Measurements from ENCODE around the gene MED12L.

Gene MED12L

DNA sequence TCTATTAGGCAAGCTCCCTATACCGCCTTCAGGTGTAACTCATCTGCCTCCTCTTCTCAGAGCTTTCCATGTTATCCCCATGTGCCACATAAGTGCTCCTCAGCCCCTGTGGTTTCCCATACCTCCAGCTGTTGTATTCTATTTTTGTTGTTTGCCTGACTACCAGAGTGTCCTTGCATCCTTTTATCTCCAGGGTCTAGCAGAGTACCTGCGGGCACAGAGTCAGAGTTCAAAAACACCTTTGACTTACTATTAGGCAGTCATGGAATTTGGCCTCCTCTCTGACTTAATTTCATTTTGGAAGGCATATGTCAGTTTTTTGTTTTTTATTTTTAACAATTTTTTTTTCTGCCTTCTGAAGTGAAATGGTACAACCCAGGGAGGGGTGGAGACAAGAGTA, 224.1 kb downstream of the MED12L start:
- no peak overlapping the region for H3K4me3 ChIP-seq (ENCODE audit: low read depth in 1 of 2, low read length in 2 of 2)
- H3K27me3 ChIP-seq (ENCODE audit: control insufficient read depth in 1 of 2, insufficient read depth in 2 of 2, low read length in 2 of 2), result no peaks in the 10 kb centered on the region
- no peaks in the 10 kb centered on the region for H3K36me3 ChIP-seq (ENCODE audit: insufficient read depth, low read length)
- no peak overlapping the region for H3K27ac ChIP-seq (ENCODE audit: low read depth, low read length)
- H3K9me3 ChIP-seq (ENCODE audit: low read length), result no peaks in the 10 kb centered on the region
- no peak overlapping the region for H3K9ac ChIP-seq (ENCODE audit: low read length)
- no peaks in the 10 kb centered on the region for H3K4me1 ChIP-seq (ENCODE audit: insufficient read depth, low read length)

DNA sequence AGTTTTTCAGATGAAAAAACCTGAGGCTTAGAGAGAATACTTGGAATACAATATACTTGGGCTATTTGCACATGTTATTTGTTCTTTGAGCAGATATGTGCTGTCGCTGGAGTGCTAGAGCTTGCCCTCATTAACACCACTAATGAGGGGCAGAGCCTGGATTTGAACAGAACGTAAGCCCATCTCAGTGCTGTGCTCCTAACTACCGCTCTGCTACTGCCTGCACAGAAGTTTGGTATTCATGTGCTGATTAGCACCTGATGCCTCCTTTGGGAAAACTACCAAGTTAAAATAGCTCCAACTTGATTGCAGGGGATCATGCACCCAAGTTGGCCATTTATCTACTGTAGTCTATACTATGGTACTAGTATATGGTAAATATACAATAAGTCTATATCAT, 227.5 kb downstream of the MED12L start:
- no peak overlapping the region for H3K27ac ChIP-seq (ENCODE audit: low read depth, low read length)
- H3K27me3 ChIP-seq (ENCODE audit: control insufficient read depth in 1 of 2, insufficient read depth in 2 of 2, low read length in 2 of 2), result no peaks in the 10 kb centered on the region
- no peaks in the 10 kb centered on the region for H3K4me1 ChIP-seq (ENCODE audit: insufficient read depth, low read length)
- H3K36me3 ChIP-seq (ENCODE audit: insufficient read depth, low read length), result no peaks in the 10 kb centered on the region
- H3K9ac ChIP-seq (ENCODE audit: low read length), result no peak overlapping the region
- no peaks in the 10 kb centered on the region for H3K9me3 ChIP-seq (ENCODE audit: low read length)
- H3K4me3 ChIP-seq (ENCODE audit: low read depth in 1 of 2, low read length in 2 of 2), result no peak overlapping the region

DNA sequence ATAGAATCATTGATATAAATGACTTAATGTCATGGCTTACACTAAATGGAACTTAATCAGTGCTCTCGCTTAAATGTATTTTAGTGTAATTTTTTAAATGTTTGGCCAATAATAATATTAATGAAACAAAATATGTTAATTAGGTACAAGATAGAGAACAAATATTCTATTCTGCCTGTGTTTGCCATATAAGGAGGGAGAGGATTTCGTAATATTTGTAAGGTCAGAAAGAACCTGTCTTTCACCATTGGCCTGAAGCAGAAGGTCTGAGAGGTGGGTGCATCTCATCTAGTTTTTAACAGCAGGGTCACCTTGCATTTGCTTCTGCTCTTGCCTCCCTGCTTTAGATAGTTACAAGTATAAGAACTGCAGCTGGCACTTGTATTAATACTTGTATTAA, 228.7 kb downstream of the MED12L start:
- no peak overlapping the region for H3K4me3 ChIP-seq (ENCODE audit: low read depth in 1 of 2, low read length in 2 of 2)
- H3K9ac ChIP-seq (ENCODE audit: low read length), result no peak overlapping the region
- H3K27me3 ChIP-seq (ENCODE audit: control insufficient read depth in 1 of 2, insufficient read depth in 2 of 2, low read length in 2 of 2), result no peaks in the 10 kb centered on the region
- no peak overlapping the region for H3K27ac ChIP-seq (ENCODE audit: low read depth, low read length)
- no peaks in the 10 kb centered on the region for H3K4me1 ChIP-seq (ENCODE audit: insufficient read depth, low read length)
- H3K9me3 ChIP-seq (ENCODE audit: low read length), result no peaks in the 10 kb centered on the region
- no peaks in the 10 kb centered on the region for H3K36me3 ChIP-seq (ENCODE audit: insufficient read depth, low read length)

DNA sequence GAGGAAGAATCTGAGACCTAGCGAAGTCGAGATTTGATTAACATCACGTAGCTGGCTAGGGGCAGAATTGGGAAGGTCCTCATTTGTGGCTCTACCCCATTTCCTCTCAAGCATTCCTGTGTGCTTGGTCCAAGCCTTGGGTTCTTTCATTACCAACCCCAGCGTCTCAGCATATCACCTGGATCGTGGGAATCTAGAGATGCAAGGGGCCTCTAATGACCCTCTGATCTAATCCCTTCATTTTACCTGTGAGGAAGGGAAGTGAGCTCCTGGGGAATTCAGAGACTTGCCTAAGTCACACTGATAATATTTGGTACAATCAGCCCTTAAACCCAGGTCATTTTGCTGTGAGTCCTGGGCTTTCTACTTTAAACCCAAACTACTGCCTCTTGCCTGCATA, 229.1 kb downstream of the MED12L start:
- no peaks in the 10 kb centered on the region for H3K27me3 ChIP-seq (ENCODE audit: control insufficient read depth in 1 of 2, insufficient read depth in 2 of 2, low read length in 2 of 2)
- no peaks in the 10 kb centered on the region for H3K36me3 ChIP-seq (ENCODE audit: insufficient read depth, low read length)
- H3K27ac ChIP-seq (ENCODE audit: low read depth, low read length), result no peak overlapping the region
- no peak overlapping the region for H3K9ac ChIP-seq (ENCODE audit: low read length)
- H3K4me1 ChIP-seq (ENCODE audit: insufficient read depth, low read length), result no peaks in the 10 kb centered on the region
- no peaks in the 10 kb centered on the region for H3K9me3 ChIP-seq (ENCODE audit: low read length)
- H3K4me3 ChIP-seq (ENCODE audit: low read depth in 1 of 2, low read length in 2 of 2), result no peak overlapping the region

DNA sequence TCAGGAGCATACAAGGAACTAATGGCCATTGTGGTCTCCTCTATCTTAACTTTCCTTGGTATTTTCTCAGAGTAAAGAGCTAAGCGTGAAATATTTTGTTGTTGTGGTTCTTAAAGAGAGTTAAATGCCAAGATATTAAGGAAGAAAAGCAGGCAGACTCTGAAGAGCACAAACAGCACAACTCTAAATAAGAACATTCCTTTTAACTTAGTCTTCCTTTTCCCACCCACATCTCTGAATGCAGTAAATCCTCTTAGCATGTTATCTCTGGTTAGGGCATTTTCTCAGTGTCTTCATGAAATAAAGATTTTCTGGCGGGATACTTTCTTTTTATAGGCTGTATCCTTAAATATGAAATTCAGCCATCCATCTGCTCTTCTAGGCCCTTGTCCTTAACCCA, 229.7 kb downstream of the MED12L start:
- Histone ChIP-seq H3K36me3 (ENCODE audit: insufficient read depth, low read length) (no peaks in the 10 kb centered on the region), H3K9ac (ENCODE audit: low read length) (no peak overlapping the region), H3K27ac (ENCODE audit: low read depth, low read length) (no peak overlapping the region), H3K27me3 (ENCODE audit: control insufficient read depth in 1 of 2, insufficient read depth in 2 of 2, low read length in 2 of 2) (no peaks in the 10 kb centered on the region), H3K9me3 (ENCODE audit: low read length) (no peaks in the 10 kb centered on the region), H3K4me3 (ENCODE audit: low read depth in 1 of 2, low read length in 2 of 2) (no peak overlapping the region), H3K4me1 (ENCODE audit: insufficient read depth, low read length) (no peaks in the 10 kb centered on the region)

DNA sequence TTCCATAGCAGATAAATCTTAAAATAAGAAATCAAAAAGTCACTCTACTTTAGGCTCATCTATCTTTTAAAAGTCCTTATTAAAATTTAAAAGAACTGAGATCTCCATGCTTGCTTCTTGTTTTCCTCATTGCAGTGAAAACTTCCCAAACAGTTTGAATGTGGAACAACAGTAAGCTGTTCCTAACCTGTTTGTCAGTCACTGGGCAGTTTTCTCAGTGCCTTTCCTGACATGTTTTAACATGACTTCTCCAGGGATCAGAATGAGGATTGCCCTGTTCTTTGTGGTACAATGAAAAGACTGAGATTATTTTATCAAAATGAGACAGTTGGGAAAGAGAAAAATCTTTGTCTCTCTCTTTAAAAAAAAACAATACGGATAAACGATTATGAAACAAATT, 230.4 kb downstream of the MED12L start:
- Histone ChIP-seq H3K4me1 (ENCODE audit: insufficient read depth, low read length) (no peaks in the 10 kb centered on the region), H3K9me3 (ENCODE audit: low read length) (no peaks in the 10 kb centered on the region), H3K27me3 (ENCODE audit: control insufficient read depth in 1 of 2, insufficient read depth in 2 of 2, low read length in 2 of 2) (no peaks in the 10 kb centered on the region), H3K9ac (ENCODE audit: low read length) (no peak overlapping the region), H3K36me3 (ENCODE audit: insufficient read depth, low read length) (no peaks in the 10 kb centered on the region), H3K4me3 (ENCODE audit: low read depth in 1 of 2, low read length in 2 of 2) (no peak overlapping the region), H3K27ac (ENCODE audit: low read depth, low read length) (no peak overlapping the region)

DNA sequence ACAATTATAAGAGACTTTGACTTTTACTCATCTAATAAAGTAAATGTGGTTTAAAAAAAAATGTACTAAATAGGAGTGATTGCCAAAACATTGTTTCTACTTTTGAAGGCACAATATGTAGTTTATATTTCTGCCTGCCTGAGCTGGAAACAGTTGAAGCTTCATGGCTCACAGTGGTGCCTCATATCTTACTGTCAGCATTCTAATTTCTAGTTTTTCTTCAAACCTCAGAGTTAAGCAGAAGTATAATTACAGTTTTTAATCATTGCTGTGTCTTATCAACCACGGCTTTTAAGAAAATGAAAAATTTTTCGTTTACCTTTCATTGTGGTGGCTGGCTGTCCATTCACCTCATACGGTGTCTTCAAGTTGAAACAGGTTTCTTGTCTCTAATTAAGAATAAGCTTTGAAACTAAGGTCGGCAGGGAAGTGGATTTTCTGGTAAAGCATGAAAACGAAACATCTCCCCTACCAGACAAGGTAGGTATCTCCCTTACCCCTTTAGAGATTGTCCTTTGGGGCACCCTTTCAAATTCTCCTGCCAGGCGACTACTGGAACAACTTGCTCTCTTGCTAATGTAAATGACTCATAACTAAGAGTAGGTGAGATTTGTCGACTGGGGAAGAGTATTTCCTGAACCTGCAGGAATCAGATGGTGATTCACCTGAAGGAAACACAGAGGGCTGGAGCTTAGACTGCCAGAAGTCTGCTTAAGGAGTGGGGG, 231.0 kb downstream of the MED12L start, which contains the start of gene GPR87:
TSS of gene GPR87 (minus strand) at position 554 of the 725 bp plus-strand sequence. CDS start 16,720 bp downstream, outside the sequence.
- Histone ChIP-seq H3K9ac (ENCODE audit: low read length) (no peak within 1 kb of the TSS), H3K27me3 (ENCODE audit: control insufficient read depth in 1 of 2, insufficient read depth in 2 of 2, low read length in 2 of 2) (no peaks in the 10 kb centered on the region), H3K27ac (ENCODE audit: low read depth, low read length) (no peak within 1 kb of the TSS), H3K9me3 (ENCODE audit: low read length) (no peaks in the 10 kb centered on the region), H3K4me1 (ENCODE audit: insufficient read depth, low read length) (no peaks in the 10 kb centered on the region), H3K36me3 (ENCODE audit: insufficient read depth, low read length) (no peaks in the 10 kb centered on the region), H3K4me3 (ENCODE audit: low read depth in 1 of 2, low read length in 2 of 2) (no peak within 1 kb of the TSS)

DNA sequence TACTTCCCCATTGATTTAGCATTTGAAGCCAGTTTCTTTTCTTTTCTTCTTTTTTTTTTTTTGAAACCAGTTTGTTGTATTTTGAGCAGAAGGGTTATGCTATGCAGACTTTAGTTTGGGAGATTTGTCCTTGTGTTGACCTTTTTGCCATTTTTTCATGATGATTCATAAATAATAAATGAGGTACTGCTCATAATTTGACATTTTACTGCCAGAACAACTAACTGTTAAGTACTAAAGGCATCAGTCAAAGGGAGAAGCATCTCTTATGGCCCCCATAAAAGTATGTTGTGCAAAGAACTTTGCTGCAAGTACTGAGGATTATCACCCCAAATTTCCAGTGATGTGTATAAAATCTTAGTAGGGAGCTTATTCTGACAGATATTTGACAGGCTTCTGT, 232.8 kb downstream of the MED12L start:
- no peaks in the 10 kb centered on the region for H3K4me1 ChIP-seq (ENCODE audit: insufficient read depth, low read length)
- no peaks in the 10 kb centered on the region for H3K9me3 ChIP-seq (ENCODE audit: low read length)
- no peaks in the 10 kb centered on the region for H3K27me3 ChIP-seq (ENCODE audit: control insufficient read depth in 1 of 2, insufficient read depth in 2 of 2, low read length in 2 of 2)
- H3K4me3 ChIP-seq (ENCODE audit: low read depth in 1 of 2, low read length in 2 of 2), result no peak overlapping the region
- no peak overlapping the region for H3K9ac ChIP-seq (ENCODE audit: low read length)
- H3K36me3 ChIP-seq (ENCODE audit: insufficient read depth, low read length), result no peaks in the 10 kb centered on the region
- H3K27ac ChIP-seq (ENCODE audit: low read depth, low read length), result no peak overlapping the region

DNA sequence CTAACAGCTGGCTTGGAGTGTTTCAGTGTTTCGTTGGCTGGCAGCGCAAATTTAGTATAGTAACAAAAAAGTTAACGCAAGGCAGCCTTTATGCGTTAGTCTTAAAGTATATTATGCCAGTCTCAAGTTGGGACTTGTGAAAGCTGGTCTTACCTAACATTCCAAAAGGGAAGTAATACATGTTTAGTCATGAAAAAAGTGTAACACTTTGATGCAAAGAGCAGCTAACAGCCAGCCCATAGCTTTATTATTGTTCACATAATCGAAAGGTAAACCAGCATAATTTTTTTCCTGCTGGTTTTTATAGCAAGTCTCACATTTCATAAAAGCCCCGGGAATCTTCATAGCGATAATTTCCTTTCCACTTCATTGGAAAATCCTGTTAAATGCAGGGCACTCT, 233.5 kb downstream of the MED12L start:
- Histone ChIP-seq H3K9ac (ENCODE audit: low read length) (no peak overlapping the region), H3K9me3 (ENCODE audit: low read length) (no peaks in the 10 kb centered on the region), H3K27me3 (ENCODE audit: control insufficient read depth in 1 of 2, insufficient read depth in 2 of 2, low read length in 2 of 2) (no peaks in the 10 kb centered on the region), H3K36me3 (ENCODE audit: insufficient read depth, low read length) (no peaks in the 10 kb centered on the region), H3K4me3 (ENCODE audit: low read depth in 1 of 2, low read length in 2 of 2) (no peak overlapping the region), H3K27ac (ENCODE audit: low read depth, low read length) (no peak overlapping the region), H3K4me1 (ENCODE audit: insufficient read depth, low read length) (no peaks in the 10 kb centered on the region)

DNA sequence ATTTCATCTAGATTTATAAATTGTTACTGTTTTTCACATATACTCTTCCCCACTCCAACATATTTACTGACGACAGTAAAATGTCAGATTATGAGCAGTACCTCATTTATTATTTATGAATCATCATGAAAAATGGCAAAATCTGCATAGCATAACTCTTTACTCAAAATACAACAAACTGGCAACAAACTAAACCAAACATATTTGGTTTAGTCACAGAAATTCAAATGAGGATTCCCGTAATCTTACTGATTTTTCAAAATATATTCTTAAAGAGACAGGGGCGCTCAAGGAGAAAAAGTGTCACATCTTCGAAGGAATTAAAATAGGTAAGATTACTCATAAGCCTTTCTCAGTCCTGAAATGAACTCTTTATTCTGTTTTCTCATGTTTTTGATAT, 234.2 kb downstream of the MED12L start:
- Histone ChIP-seq H3K9ac (ENCODE audit: low read length) (no peak overlapping the region), H3K9me3 (ENCODE audit: low read length) (no peaks in the 10 kb centered on the region), H3K4me3 (ENCODE audit: low read depth in 1 of 2, low read length in 2 of 2) (no peak overlapping the region), H3K27me3 (ENCODE audit: control insufficient read depth in 1 of 2, insufficient read depth in 2 of 2, low read length in 2 of 2) (no peaks in the 10 kb centered on the region), H3K27ac (ENCODE audit: low read depth, low read length) (no peak overlapping the region), H3K4me1 (ENCODE audit: insufficient read depth, low read length) (no peaks in the 10 kb centered on the region), H3K36me3 (ENCODE audit: insufficient read depth, low read length) (no peaks in the 10 kb centered on the region)

DNA sequence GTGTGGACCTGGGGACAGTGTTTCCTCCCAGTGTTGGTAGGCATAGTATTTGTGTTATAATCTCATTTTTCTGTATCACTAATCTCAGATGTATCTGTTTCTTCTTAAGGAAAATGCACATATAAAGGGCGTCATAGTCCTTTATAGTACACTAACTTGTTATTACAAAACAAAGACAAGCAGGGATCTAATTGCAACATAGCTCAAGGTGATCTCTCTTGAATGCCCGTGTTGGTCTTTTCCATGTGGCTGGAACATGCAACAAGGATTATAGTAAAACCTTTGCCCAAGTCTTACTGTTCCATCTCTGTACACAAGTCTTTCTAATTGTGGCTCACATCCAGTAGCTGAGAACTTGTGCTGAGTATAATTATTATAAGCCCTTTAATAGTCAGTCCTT, 234.7 kb downstream of the MED12L start:
- no peak overlapping the region for H3K27ac ChIP-seq (ENCODE audit: low read depth, low read length)
- H3K36me3 ChIP-seq (ENCODE audit: insufficient read depth, low read length), result no peaks in the 10 kb centered on the region
- no peak overlapping the region for H3K4me3 ChIP-seq (ENCODE audit: low read depth in 1 of 2, low read length in 2 of 2)
- no peaks in the 10 kb centered on the region for H3K27me3 ChIP-seq (ENCODE audit: control insufficient read depth in 1 of 2, insufficient read depth in 2 of 2, low read length in 2 of 2)
- H3K9ac ChIP-seq (ENCODE audit: low read length), result no peak overlapping the region
- no peaks in the 10 kb centered on the region for H3K9me3 ChIP-seq (ENCODE audit: low read length)
- no peaks in the 10 kb centered on the region for H3K4me1 ChIP-seq (ENCODE audit: insufficient read depth, low read length)

DNA sequence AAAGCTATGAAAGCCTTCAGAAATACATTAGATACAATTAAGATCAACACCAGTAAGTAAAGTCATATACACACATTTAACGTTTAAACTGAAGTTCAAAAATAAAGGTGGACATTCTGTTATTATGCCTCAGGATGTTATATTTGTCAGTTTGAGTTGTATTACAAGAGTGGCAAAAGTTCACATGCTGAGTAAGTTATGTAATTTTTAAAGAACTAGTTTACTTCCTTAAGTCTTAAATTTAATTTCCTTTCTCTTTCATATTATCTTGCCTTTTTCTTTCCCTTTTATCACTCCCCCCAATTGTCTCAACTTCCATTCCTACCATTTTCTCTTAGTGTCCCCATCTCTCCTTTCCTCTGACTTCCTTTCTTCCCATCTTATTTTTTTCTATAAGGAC, 236.1 kb downstream of the MED12L start:
- Histone ChIP-seq H3K9me3 (ENCODE audit: low read length) (no peaks in the 10 kb centered on the region), H3K27me3 (ENCODE audit: control insufficient read depth in 1 of 2, insufficient read depth in 2 of 2, low read length in 2 of 2) (no peaks in the 10 kb centered on the region), H3K4me3 (ENCODE audit: low read depth in 1 of 2, low read length in 2 of 2) (no peak overlapping the region), H3K9ac (ENCODE audit: low read length) (no peak overlapping the region), H3K4me1 (ENCODE audit: insufficient read depth, low read length) (no peaks in the 10 kb centered on the region), H3K27ac (ENCODE audit: low read depth, low read length) (no peak overlapping the region), H3K36me3 (ENCODE audit: insufficient read depth, low read length) (no peaks in the 10 kb centered on the region)
